Natural killer cell (primary cell): ENCODE measurements around the gene ALDH5A1. TPM values are rescaled to one million over a fixed set of nuclear protein-coding genes. Genes with fewer than 3 reads are reported as not detected.

ENCODE experiments used
- ATAC-seq, 3 donors: fragments of 150-1000 bp in 2 of 3; fragments of 200-7000 bp in 1 of 3; cut with Tn5 transposase; 1 replicate in 1 of 3; 2 replicates in 2 of 3; pipeline ENCODE4 v1.10.0; 2021; ENCODE audit warnings: mild to moderate bottlenecking in 2 of 3, moderate library complexity in 2 of 3
- DNase-seq, 2 donors: peaks; one replicate each; pipeline versions ENCODE4 v3.0.0 to v3.0.0-alpha.2; 2013 to 2021; ENCODE audit warnings: mixed read lengths in 1 of 2
- H3K27ac ChIP-seq: one replicate; pipeline ENCODE4 v1.5.1; 2013; ENCODE audit warnings: mild to moderate bottlenecking, low read length
- H3K27me3 ChIP-seq: one replicate; pipeline ENCODE4 v1.6.1; 2013; ENCODE audit warnings: low read length; ENCODE audit not compliant: control insufficient read depth, insufficient read depth
- H3K36me3 ChIP-seq: one replicate; pipeline ENCODE4 v1.6.1; 2013; ENCODE audit warnings: low read length; ENCODE audit not compliant: control insufficient read depth, insufficient read depth
- H3K4me1 ChIP-seq: one replicate; pipeline ENCODE4 v1.6.1; 2013; ENCODE audit warnings: low read length; ENCODE audit not compliant: control insufficient read depth, insufficient read depth
- H3K4me3 ChIP-seq: one replicate; pipeline ENCODE4 v1.5.1; 2013; ENCODE audit warnings: low read length
- H3K9me3 ChIP-seq: one replicate; pipeline ENCODE4 v1.6.1; 2013; ENCODE audit warnings: low read length; ENCODE audit not compliant: control insufficient read depth, insufficient read depth
- H3K27ac Mint-ChIP-seq, 2 donors: one replicate each; pipeline ENCODE4 v1.8.0; 2022; ENCODE audit warnings: mild to moderate bottlenecking in 2 of 2, mixed read lengths in 2 of 2, moderate library complexity in 1 of 2
- H3K27me3 Mint-ChIP-seq, 2 donors: one replicate each; pipeline ENCODE4 v1.8.0; 2022; ENCODE audit warnings: low read depth in 2 of 2, mixed read lengths in 2 of 2
- H3K36me3 Mint-ChIP-seq: one replicate; pipeline ENCODE4 v1.8.0; 2022; ENCODE audit warnings: mixed read lengths
- H3K4me1 Mint-ChIP-seq, 2 donors: one replicate each; pipeline ENCODE4 v1.8.0; 2022; ENCODE audit warnings: mixed read lengths in 2 of 2
- H3K4me3 Mint-ChIP-seq: one replicate; pipeline ENCODE4 v1.8.0; 2022; ENCODE audit warnings: mild to moderate bottlenecking, moderate library complexity, mixed read lengths
- H3K9me3 Mint-ChIP-seq, 2 donors: one replicate each; pipeline ENCODE4 v1.8.0; 2022; ENCODE audit warnings: mixed read lengths in 2 of 2
- WGBS: methylation state at CpG from one replicate; pipeline ENCODE4 v1.1.7; 2013; ENCODE audit warnings: missing lambda C conversion rate; ENCODE audit not compliant: insufficient coverage; 5-methylcytosine and 5-hydroxymethylcytosine counted together
- intact Hi-C: fragments of 100-400 bp; cut with micrococcal nuclease; formaldehyde crosslinking; loops from one replicate; pipeline ENCODE4 v1.14.2; 2022
- total RNA-seq, 4 donors: library from RNA; stranded (reverse); fragments of 120-200 nt in 1 of 4; gene quantifications; one replicate each; pipeline versions ENCODE4 v1.2.3 to v1.2.4, GENCODE V29; 2013 to 2022
- TF ChIP-seq, protein P1 (sequence below): fragments of 200-600 bp; IDR thresholded peaks from one replicate; pipeline ENCODE4 v1.8.0; 2022; ENCODE audit warnings: antibody characterized with exemption

The ALDH5A1 gene
- total RNA-seq, 3 donors from 2014 or later (not counting 1 experiment from before 2014, with no cell fraction given), result 4.8 to 7.5 (median 6.8) TPM

GRCh38 chr6:24478903-24479302 is 15.9 kb upstream of the ALDH5A1 start:
- H3K27me3 Mint-ChIP-seq, result no peaks in the 10 kb centered on the region
- no peak for ATAC-seq
- Histone ChIP-seq H3K4me3 (no peak overlapping the region), H3K36me3 (no peaks in the 10 kb centered on the region), H3K9me3 (no peaks in the 10 kb centered on the region), H3K27ac (no peak overlapping the region), H3K27me3 (no peaks in the 10 kb centered on the region), H3K4me1 (no peaks in the 10 kb centered on the region)
- H3K9me3 Mint-ChIP-seq, result no peaks in the 10 kb centered on the region
- no peak for DNase-seq
- no peak overlapping the region for H3K4me3 Mint-ChIP-seq
- TF ChIP-seq, protein P1, sequence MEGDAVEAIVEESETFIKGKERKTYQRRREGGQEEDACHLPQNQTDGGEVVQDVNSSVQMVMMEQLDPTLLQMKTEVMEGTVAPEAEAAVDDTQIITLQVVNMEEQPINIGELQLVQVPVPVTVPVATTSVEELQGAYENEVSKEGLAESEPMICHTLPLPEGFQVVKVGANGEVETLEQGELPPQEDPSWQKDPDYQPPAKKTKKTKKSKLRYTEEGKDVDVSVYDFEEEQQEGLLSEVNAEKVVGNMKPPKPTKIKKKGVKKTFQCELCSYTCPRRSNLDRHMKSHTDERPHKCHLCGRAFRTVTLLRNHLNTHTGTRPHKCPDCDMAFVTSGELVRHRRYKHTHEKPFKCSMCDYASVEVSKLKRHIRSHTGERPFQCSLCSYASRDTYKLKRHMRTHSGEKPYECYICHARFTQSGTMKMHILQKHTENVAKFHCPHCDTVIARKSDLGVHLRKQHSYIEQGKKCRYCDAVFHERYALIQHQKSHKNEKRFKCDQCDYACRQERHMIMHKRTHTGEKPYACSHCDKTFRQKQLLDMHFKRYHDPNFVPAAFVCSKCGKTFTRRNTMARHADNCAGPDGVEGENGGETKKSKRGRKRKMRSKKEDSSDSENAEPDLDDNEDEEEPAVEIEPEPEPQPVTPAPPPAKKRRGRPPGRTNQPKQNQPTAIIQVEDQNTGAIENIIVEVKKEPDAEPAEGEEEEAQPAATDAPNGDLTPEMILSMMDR, result no peak
- intact Hi-C loops, result no loop called here
- H3K27ac Mint-ChIP-seq, result no peak overlapping the region
- no peaks in the 10 kb centered on the region for H3K4me1 Mint-ChIP-seq
- H3K36me3 Mint-ChIP-seq, result no peaks in the 10 kb centered on the region
- 70% methylated on average over 4 of the region's 4 CpGs for WGBS

GRCh38 chr6:24480705-24481104 is 14.1 kb upstream of the ALDH5A1 start:
- H3K4me1 Mint-ChIP-seq, result no peaks in the 10 kb centered on the region
- intact Hi-C loops, result no loop called here
- TF ChIP-seq, protein P1, result no peak
- no peaks in the 10 kb centered on the region for H3K27me3 Mint-ChIP-seq
- Histone ChIP-seq H3K36me3 (no peaks in the 10 kb centered on the region), H3K27me3 (no peaks in the 10 kb centered on the region), H3K27ac (no peak overlapping the region), H3K4me1 (no peaks in the 10 kb centered on the region), H3K9me3 (no peaks in the 10 kb centered on the region), H3K4me3 (no peak overlapping the region)
- H3K27ac Mint-ChIP-seq, result no peak overlapping the region
- DNase-seq, result no peak
- WGBS, result 92% methylated on average over 8 of the region's 9 CpGs
- no peaks in the 10 kb centered on the region for H3K36me3 Mint-ChIP-seq
- H3K9me3 Mint-ChIP-seq, result no peaks in the 10 kb centered on the region
- H3K4me3 Mint-ChIP-seq, result no peak overlapping the region
- ATAC-seq, result no peak

- H3K4me1 ChIP-seq, result no peaks in the 10 kb centered on the region
- H3K36me3 ChIP-seq, result no peaks in the 10 kb centered on the region
- H3K27ac ChIP-seq, result no peak overlapping the region
- TF ChIP-seq, protein P1, result no peak
- H3K27ac Mint-ChIP-seq, result no peak overlapping the region
- no peaks in the 10 kb centered on the region for H3K9me3 ChIP-seq
- DNase-seq, result no peak
- no peaks in the 10 kb centered on the region for H3K4me1 Mint-ChIP-seq
- no peaks in the 10 kb centered on the region for H3K27me3 Mint-ChIP-seq
- no peaks in the 10 kb centered on the region for H3K9me3 Mint-ChIP-seq
- H3K4me3 Mint-ChIP-seq, result no peak overlapping the region
- no peak for ATAC-seq
- no peaks in the 10 kb centered on the region for H3K27me3 ChIP-seq
- intact Hi-C loops, result no loop called here
- WGBS, result 95% methylated on average over 5 of the region's 5 CpGs
- no peak overlapping the region for H3K4me3 ChIP-seq
- H3K36me3 Mint-ChIP-seq, result no peaks in the 10 kb centered on the region
Measured at GRCh38 chr6:24481449-24481848, 13.3 kb upstream of the ALDH5A1 start.

GRCh38 chr6:24484657-24485323 is 10.0 kb upstream of the ALDH5A1 start:
- no peak for DNase-seq
- no peaks in the 10 kb centered on the region for H3K36me3 ChIP-seq
- no peak overlapping the region for H3K27ac ChIP-seq
- no peaks in the 10 kb centered on the region for H3K4me1 Mint-ChIP-seq
- WGBS, result 87% methylated on average over 5 of the region's 7 CpGs
- H3K27me3 Mint-ChIP-seq, result no peaks in the 10 kb centered on the region
- no peak for ATAC-seq
- no peaks in the 10 kb centered on the region for H3K9me3 Mint-ChIP-seq
- no peak overlapping the region for H3K27ac Mint-ChIP-seq
- no peaks in the 10 kb centered on the region for H3K27me3 ChIP-seq
- H3K4me3 ChIP-seq, result no peak overlapping the region
- no peaks in the 10 kb centered on the region for H3K9me3 ChIP-seq
- H3K4me3 Mint-ChIP-seq, result no peak overlapping the region
- H3K36me3 Mint-ChIP-seq, result no peaks in the 10 kb centered on the region
- TF ChIP-seq, protein P1, result no peak
- intact Hi-C loops, result no loop called here
- no peaks in the 10 kb centered on the region for H3K4me1 ChIP-seq
